ENCODE data around the gene CD2.

The CD2 gene

DNA sequence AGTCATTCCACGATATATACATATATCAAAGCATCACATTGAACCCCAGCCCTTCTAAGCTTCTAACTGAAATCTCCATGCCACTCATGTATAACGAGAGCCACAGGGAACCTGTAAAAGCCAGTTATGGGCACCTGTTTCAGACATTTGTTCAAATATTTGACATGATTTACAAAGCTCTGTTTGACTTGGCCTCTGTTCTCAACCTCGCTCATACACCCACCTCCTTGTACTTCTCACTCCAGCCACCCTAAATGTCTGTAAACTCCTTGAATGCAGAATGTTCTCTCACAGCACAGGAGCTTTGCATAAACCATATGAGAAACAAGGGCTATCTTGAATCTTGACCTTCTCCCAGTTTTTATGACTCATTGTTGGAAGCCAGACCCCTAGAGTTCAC lies 36.9 kb upstream of the CD2 start:
- no peak overlapping the region for H3K4me3 ChIP-seq (ENCODE audit: low read depth, low read length)
- no peak for DNase-seq
- TF ChIP-seq, protein P1, sequence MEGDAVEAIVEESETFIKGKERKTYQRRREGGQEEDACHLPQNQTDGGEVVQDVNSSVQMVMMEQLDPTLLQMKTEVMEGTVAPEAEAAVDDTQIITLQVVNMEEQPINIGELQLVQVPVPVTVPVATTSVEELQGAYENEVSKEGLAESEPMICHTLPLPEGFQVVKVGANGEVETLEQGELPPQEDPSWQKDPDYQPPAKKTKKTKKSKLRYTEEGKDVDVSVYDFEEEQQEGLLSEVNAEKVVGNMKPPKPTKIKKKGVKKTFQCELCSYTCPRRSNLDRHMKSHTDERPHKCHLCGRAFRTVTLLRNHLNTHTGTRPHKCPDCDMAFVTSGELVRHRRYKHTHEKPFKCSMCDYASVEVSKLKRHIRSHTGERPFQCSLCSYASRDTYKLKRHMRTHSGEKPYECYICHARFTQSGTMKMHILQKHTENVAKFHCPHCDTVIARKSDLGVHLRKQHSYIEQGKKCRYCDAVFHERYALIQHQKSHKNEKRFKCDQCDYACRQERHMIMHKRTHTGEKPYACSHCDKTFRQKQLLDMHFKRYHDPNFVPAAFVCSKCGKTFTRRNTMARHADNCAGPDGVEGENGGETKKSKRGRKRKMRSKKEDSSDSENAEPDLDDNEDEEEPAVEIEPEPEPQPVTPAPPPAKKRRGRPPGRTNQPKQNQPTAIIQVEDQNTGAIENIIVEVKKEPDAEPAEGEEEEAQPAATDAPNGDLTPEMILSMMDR (IDR thresholded peaks at IDR 0.05; ENCODE audit: low read depth, low read length): no peak
- no peak overlapping the region for H3K27ac ChIP-seq
- H3K27me3 ChIP-seq (ENCODE audit: insufficient read depth, low read depth, severe bottlenecking): no peaks in the 10 kb centered on the region
- H3K36me3 ChIP-seq: no peaks in the 10 kb centered on the region
- H3K9me3 ChIP-seq (ENCODE audit: severe bottlenecking): no peaks in the 10 kb centered on the region

DNA sequence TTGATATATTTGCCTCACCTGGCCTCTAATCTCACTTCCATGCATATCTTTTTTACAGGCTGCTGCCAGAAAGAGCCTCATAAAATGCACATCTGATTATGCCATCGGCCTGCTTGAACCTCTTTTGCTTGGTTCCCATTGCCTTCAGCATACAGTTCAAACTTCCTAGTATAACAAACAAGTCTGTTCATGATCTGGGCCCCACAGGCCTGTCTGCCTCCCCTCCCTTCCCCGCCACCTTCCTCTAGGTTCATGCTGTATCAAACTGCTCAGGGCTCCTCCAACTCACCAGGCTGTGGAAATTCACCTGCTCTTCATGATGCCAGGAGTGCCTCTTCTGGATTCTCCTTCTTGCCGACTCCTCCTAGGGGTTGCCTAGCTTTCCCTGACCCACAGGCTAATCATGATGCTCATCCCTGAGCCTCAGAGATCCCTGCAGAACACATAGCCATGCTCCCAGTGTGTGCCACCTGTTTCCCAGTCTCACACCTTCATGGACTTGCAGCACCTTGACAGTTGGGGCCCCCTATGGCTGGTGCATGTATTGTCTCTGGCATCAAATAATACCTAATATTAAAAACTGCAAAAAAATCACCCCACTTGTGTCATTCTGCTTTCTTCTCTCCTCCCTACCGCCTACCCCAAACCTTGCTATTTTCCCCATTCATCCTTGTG lies 33.7 kb upstream of the CD2 start:
- no peak for DNase-seq
- no peaks in the 10 kb centered on the region for H3K36me3 ChIP-seq
- no peak overlapping the region for H3K27ac ChIP-seq
- no peak overlapping the region for H3K4me3 ChIP-seq (ENCODE audit: low read depth, low read length)
- TF ChIP-seq, protein P1 (IDR thresholded peaks at IDR 0.05; ENCODE audit: low read depth, low read length): no peak
- H3K9me3 ChIP-seq (ENCODE audit: severe bottlenecking): no peaks in the 10 kb centered on the region
- H3K27me3 ChIP-seq (ENCODE audit: insufficient read depth, low read depth, severe bottlenecking): no peaks in the 10 kb centered on the region

DNA sequence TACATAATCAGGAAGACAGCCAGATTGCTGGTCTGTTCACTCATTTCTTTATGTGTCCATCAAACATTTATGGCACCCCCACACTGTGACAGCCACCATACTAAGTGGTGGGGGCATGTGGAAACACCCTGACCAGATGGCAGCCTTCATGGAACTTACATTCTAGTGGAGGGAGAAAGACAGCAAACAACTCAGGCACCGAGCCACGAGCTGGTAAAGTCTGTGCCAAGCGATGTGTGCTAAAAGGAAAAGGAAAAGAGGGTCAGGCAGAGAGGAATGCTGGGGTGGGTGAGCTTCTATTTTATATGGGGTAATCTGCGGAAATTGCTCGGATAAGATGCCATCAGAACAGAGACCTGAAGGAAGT lies 33.2 kb upstream of the CD2 start:
- TF ChIP-seq, protein P1 (IDR thresholded peaks at IDR 0.05; ENCODE audit: low read depth, low read length): no peak

DNA sequence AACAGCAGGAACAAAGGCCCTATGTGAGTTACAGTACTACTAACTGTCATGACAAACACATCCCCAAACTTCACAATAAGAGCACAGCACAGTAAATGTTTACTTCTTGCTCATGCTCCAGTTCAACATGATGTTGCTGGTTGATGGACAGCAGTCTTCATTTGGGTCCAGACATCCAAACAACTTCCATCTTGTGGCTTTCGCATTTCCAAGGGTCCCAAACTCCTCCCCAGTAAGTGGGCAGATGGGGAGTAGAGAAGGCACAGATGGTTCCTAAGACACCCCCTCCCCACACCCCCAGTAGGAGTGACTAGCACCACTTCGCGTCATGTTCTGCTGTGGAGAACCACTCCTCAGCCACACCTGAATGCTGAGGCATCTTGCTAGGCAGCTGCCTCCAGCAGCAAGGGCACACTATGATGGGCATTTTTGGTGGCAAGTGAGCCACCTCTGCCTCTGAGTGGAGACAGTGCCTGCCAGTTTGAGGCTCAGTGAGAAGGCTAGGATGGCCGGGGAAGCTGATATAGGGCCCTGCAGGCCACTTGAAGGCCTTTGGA lies 32.7 kb upstream of the CD2 start:
- Histone ChIP-seq H3K27me3 (ENCODE audit: insufficient read depth, low read depth, severe bottlenecking) (no peaks in the 10 kb centered on the region), H3K27ac (peak overlapping the region; percentile 69), H3K4me3 (ENCODE audit: low read depth, low read length) (no peak overlapping the region), H3K9me3 (ENCODE audit: severe bottlenecking) (no peaks in the 10 kb centered on the region), H3K36me3 (no peaks in the 10 kb centered on the region)
- DNase-seq: no peak
- TF ChIP-seq, protein P1 (IDR thresholded peaks at IDR 0.05; ENCODE audit: low read depth, low read length): no peak

More for the DNA sequence above, 33.2 kb upstream of the CD2 start:
- Histone ChIP-seq H3K36me3 (no peaks in the 10 kb centered on the region), H3K9me3 (ENCODE audit: severe bottlenecking) (no peaks in the 10 kb centered on the region), H3K27me3 (ENCODE audit: insufficient read depth, low read depth, severe bottlenecking) (no peaks in the 10 kb centered on the region), H3K4me3 (ENCODE audit: low read depth, low read length) (no peak overlapping the region), H3K27ac (no peak overlapping the region)
- DNase-seq: no peak

DNA sequence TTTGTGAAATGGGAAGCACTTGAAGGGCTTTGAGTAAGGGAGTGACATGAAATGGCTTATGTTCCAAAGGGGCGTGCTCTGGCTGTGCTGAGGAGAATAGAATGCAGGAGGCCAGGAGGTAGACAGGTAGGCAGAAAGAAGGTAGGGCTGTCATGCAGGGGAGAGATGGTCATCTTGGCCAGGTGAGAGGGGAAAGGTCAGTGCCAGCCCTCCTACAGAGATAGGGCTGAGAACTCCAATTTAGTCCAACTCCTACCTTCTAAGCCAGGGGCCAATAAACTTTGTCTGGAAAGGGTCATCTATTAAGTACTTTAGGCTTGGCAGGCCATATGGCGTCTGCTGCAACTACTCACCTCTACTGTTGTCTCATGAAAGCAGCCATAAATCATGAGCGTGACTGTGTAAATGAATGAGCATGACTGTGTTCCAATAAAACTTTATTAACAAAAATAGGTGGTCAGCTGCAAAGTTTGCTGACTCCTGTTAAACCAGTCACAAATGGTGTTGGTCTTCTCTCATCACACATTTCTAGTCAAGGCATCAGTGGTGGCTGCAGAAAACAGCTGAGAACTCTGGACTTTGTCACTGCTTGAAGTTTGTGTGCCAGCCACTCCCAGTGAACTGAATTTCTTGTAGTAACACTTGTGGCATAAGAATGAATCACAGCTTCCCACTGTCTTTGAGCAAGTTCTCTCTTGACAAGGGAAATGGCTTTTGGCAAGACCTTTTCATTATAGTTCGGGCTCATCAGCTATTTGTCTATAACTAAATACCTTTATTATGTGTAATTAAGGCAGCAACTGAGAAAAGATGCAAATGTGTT lies 32.0 kb upstream of the CD2 start:
- no peaks in the 10 kb centered on the region for H3K36me3 ChIP-seq
- TF ChIP-seq, protein P1 (IDR thresholded peaks at IDR 0.05; ENCODE audit: low read depth, low read length): no peak
- peak overlapping the region; percentile 69 for H3K27ac ChIP-seq
- no peaks in the 10 kb centered on the region for H3K9me3 ChIP-seq (ENCODE audit: severe bottlenecking)
- H3K27me3 ChIP-seq (ENCODE audit: insufficient read depth, low read depth, severe bottlenecking): no peaks in the 10 kb centered on the region
- DNase-seq: peak; percentile 69
- no peak overlapping the region for H3K4me3 ChIP-seq (ENCODE audit: low read depth, low read length)

All from WERI-Rb-1 (cell line).